Neural progenitor cell (in vitro differentiated cells): ENCODE results near the gene FASTKD2. TPM values are rescaled to one million over a fixed set of nuclear protein-coding genes. Genes with fewer than 3 reads are reported as not detected.

Experiments used
- DNase-seq: peaks from one replicate; pipeline ENCODE4 v3.0.0-alpha.2; 2016; ENCODE audit warnings: low spot score
- H2AFZ ChIP-seq: fragments of 200-600 bp; sonication (generic); replicated peaks from 2 replicates; pipeline ENCODE4 v1.6.1; 2016; ENCODE audit warnings: antibody characterized with exemption
- H3F3A ChIP-seq: fragments of 200-600 bp; sonication (generic); 2 replicates; pipeline ENCODE4 v1.6.1; 2016; ENCODE audit warnings: antibody characterized with exemption, low read depth
- H3K27ac ChIP-seq: fragments of 200-600 bp; sonication (generic); 2 replicates; pipeline ENCODE4 v1.5.1; 2016; ENCODE audit warnings: mild to moderate bottlenecking
- H3K27me3 ChIP-seq: fragments of 200-600 bp; sonication (generic); 2 replicates; pipeline ENCODE4 v1.6.1; 2016; ENCODE audit warnings: mild to moderate bottlenecking, moderate library complexity
- H3K36me3 ChIP-seq: fragments of 200-600 bp; sonication (generic); 2 replicates; pipeline ENCODE4 v1.5.1; 2016
- H3K4me1 ChIP-seq: fragments of 200-600 bp; sonication (generic); 2 replicates; pipeline ENCODE4 v1.6.1; 2016; ENCODE audit warnings: mixed run types
- H3K4me2 ChIP-seq: fragments of 200-600 bp; sonication (generic); 2 replicates; pipeline ENCODE4 v1.6.1; 2016
- H3K4me3 ChIP-seq: fragments of 200-600 bp; sonication (generic); 2 replicates; pipeline ENCODE4 v1.5.1; 2016
- H3K79me2 ChIP-seq: fragments of 200-600 bp; sonication (generic); 2 replicates; pipeline ENCODE4 v1.6.1; 2016; ENCODE audit warnings: low read depth
- H3K9ac ChIP-seq: fragments of 200-600 bp; sonication (generic); 2 replicates; pipeline ENCODE4 v1.6.1; 2016
- H3K9me3 ChIP-seq: fragments of 200-600 bp; sonication (generic); 2 replicates; pipeline ENCODE4 v1.5.1; 2016; ENCODE audit warnings: low read depth
- H4K20me1 ChIP-seq: fragments of 200-600 bp; sonication (generic); 2 replicates; pipeline ENCODE4 v1.6.1; 2016; ENCODE audit warnings: low read depth
- H3K27ac Mint-ChIP-seq: 3 replicates; pipeline ENCODE4 v1.8.0; 2021; ENCODE audit warnings: mixed read lengths
- H3K27me3 Mint-ChIP-seq: 2 replicates; pipeline ENCODE4 v1.8.0; 2022; ENCODE audit warnings: low read depth, mild to moderate bottlenecking, inconsistent platforms, moderate library complexity, mixed read lengths; ENCODE audit not compliant: insufficient read depth
- H3K36me3 Mint-ChIP-seq: 3 replicates; pipeline ENCODE4 v1.8.0; 2021; ENCODE audit warnings: mixed read lengths
- H3K4me1 Mint-ChIP-seq: 3 replicates; pipeline ENCODE4 v1.8.0; 2021; ENCODE audit warnings: mixed read lengths
- H3K4me3 Mint-ChIP-seq: 3 replicates; pipeline ENCODE4 v1.8.0; 2021; ENCODE audit warnings: mild to moderate bottlenecking, moderate library complexity, mixed read lengths
- H3K9me3 Mint-ChIP-seq: 3 replicates; pipeline ENCODE4 v1.8.0; 2020; ENCODE audit warnings: mixed read lengths
- EZH2 ChIP-seq: fragments of 200-600 bp; sonication (generic); IDR thresholded peaks from 2 replicates; pipeline ENCODE4 v1.6.1; 2017; ENCODE audit warnings: antibody characterized with exemption, mild to moderate bottlenecking, moderate library complexity
- EZH2phosphoT487 ChIP-seq: fragments of 200-600 bp; sonication (generic); IDR thresholded peaks from 2 replicates; pipeline ENCODE4 v1.6.1; 2017; ENCODE audit warnings: antibody characterized with exemption
- total RNA-seq: library from RNA; depleted of rRNA; stranded (reverse); fragments of >200 nt; gene quantifications from 2 replicates; pipeline ENCODE4 v1.2.3, GENCODE V29; 2015; ENCODE audit warnings: low replicate concordance
- TF ChIP-seq, protein P1 (sequence below): fragments of 200-600 bp; sonication (generic); IDR thresholded peaks from 2 replicates; pipeline ENCODE4 v1.5.1; 2017; ENCODE audit warnings: antibody characterized with exemption, mild to moderate bottlenecking

The FASTKD2 gene
- total RNA-seq, 1 donor from 2014 or later = 39.0 TPM

GRCh38 chr2:206728277-206729199, 36.9 kb upstream of the FASTKD2 start:
- no peak overlapping the region for H3K27ac Mint-ChIP-seq
- H2AFZ ChIP-seq = no peak overlapping the region
- no peaks in the 10 kb centered on the region for H3K79me2 ChIP-seq
- no peak overlapping the region for H3K9ac ChIP-seq
- DNase-seq = no peak
- no peak overlapping the region for H3K27ac ChIP-seq
- no peaks in the 10 kb centered on the region for H3K4me1 Mint-ChIP-seq
- H3K4me3 Mint-ChIP-seq = no peak overlapping the region
- H3K9me3 Mint-ChIP-seq = peaks cover 3% of the 10 kb centered on the region
- H3K36me3 ChIP-seq = no peaks in the 10 kb centered on the region
- no peak overlapping the region for H3K4me2 ChIP-seq
- no peaks in the 10 kb centered on the region for H3K27me3 ChIP-seq
- no peaks in the 10 kb centered on the region for H3K27me3 Mint-ChIP-seq
- no peaks in the 10 kb centered on the region for H3K9me3 ChIP-seq
- no peak for TF ChIP-seq EZH2phosphoT487
- TF ChIP-seq, protein P1, sequence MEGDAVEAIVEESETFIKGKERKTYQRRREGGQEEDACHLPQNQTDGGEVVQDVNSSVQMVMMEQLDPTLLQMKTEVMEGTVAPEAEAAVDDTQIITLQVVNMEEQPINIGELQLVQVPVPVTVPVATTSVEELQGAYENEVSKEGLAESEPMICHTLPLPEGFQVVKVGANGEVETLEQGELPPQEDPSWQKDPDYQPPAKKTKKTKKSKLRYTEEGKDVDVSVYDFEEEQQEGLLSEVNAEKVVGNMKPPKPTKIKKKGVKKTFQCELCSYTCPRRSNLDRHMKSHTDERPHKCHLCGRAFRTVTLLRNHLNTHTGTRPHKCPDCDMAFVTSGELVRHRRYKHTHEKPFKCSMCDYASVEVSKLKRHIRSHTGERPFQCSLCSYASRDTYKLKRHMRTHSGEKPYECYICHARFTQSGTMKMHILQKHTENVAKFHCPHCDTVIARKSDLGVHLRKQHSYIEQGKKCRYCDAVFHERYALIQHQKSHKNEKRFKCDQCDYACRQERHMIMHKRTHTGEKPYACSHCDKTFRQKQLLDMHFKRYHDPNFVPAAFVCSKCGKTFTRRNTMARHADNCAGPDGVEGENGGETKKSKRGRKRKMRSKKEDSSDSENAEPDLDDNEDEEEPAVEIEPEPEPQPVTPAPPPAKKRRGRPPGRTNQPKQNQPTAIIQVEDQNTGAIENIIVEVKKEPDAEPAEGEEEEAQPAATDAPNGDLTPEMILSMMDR = no peak
- TF ChIP-seq EZH2 = no peak
- no peaks in the 10 kb centered on the region for H3K4me1 ChIP-seq
- H3K4me3 ChIP-seq = no peak overlapping the region
- H3F3A ChIP-seq = no peaks in the 10 kb centered on the region
- no peaks in the 10 kb centered on the region for H3K36me3 Mint-ChIP-seq
- H4K20me1 ChIP-seq = no peaks in the 10 kb centered on the region

- Histone ChIP-seq H3K4me1 (no peaks in the 10 kb centered on the region), H3K9ac (no peak overlapping the region), H3K79me2 (no peaks in the 10 kb centered on the region), H3K27ac (no peak overlapping the region), H3F3A (no peaks in the 10 kb centered on the region), H3K9me3 (no peaks in the 10 kb centered on the region), H3K27me3 (no peaks in the 10 kb centered on the region), H3K4me3 (no peak overlapping the region), H3K4me2 (no peak overlapping the region), H2AFZ (no peak overlapping the region), H3K36me3 (no peaks in the 10 kb centered on the region), H4K20me1 (no peaks in the 10 kb centered on the region)
- TF ChIP-seq EZH2 (no peak), EZH2phosphoT487 (no peak)
- TF ChIP-seq, protein P1 = no peak
- no peaks in the 10 kb centered on the region for H3K4me1 Mint-ChIP-seq
- H3K9me3 Mint-ChIP-seq = peaks cover 3% of the 10 kb centered on the region
- H3K27me3 Mint-ChIP-seq = peaks cover 2% of the 10 kb centered on the region
- no peak overlapping the region for H3K27ac Mint-ChIP-seq
- DNase-seq = no peak
- H3K36me3 Mint-ChIP-seq = no peaks in the 10 kb centered on the region
- no peak overlapping the region for H3K4me3 Mint-ChIP-seq
Measured at GRCh38 chr2:206733341-206733740, 32.1 kb upstream of the FASTKD2 start.

GRCh38 chr2:206736935-206737334, 28.5 kb upstream of the FASTKD2 start:
- TF ChIP-seq EZH2phosphoT487 = no peak
- Mint-ChIP-seq H3K27ac (no peak overlapping the region), H3K4me1 (no peaks in the 10 kb centered on the region), H3K27me3 (peaks cover 2% of the 10 kb centered on the region), H3K9me3 (no peaks in the 10 kb centered on the region), H3K4me3 (no peak overlapping the region), H3K36me3 (no peaks in the 10 kb centered on the region)
- no peaks in the 10 kb centered on the region for H3K36me3 ChIP-seq
- H3K4me1 ChIP-seq = no peaks in the 10 kb centered on the region
- H3K9me3 ChIP-seq = no peaks in the 10 kb centered on the region
- no peaks in the 10 kb centered on the region for H3F3A ChIP-seq
- no peak overlapping the region for H3K4me3 ChIP-seq
- H3K27ac ChIP-seq = no peak overlapping the region
- DNase-seq = no peak
- no peak overlapping the region for H3K9ac ChIP-seq
- H2AFZ ChIP-seq = no peak overlapping the region
- no peaks in the 10 kb centered on the region for H3K27me3 ChIP-seq
- no peaks in the 10 kb centered on the region for H4K20me1 ChIP-seq
- no peaks in the 10 kb centered on the region for H3K79me2 ChIP-seq
- H3K4me2 ChIP-seq = no peak overlapping the region

- H3K4me1 ChIP-seq = no peaks in the 10 kb centered on the region
- no peak overlapping the region for H2AFZ ChIP-seq
- Mint-ChIP-seq H3K36me3 (no peaks in the 10 kb centered on the region), H3K27me3 (peaks cover 2% of the 10 kb centered on the region), H3K4me3 (no peak overlapping the region), H3K9me3 (no peaks in the 10 kb centered on the region), H3K4me1 (no peaks in the 10 kb centered on the region), H3K27ac (no peak overlapping the region)
- H3K4me3 ChIP-seq = no peak overlapping the region
- TF ChIP-seq, protein P1 = no peak
- no peak for TF ChIP-seq EZH2
- no peak for DNase-seq
- H3K27ac ChIP-seq = no peak overlapping the region
- no peaks in the 10 kb centered on the region for H3F3A ChIP-seq
- H3K9ac ChIP-seq = no peak overlapping the region
- no peaks in the 10 kb centered on the region for H3K79me2 ChIP-seq
- H3K36me3 ChIP-seq = no peaks in the 10 kb centered on the region
- no peaks in the 10 kb centered on the region for H4K20me1 ChIP-seq
- H3K9me3 ChIP-seq = no peaks in the 10 kb centered on the region
- no peaks in the 10 kb centered on the region for H3K27me3 ChIP-seq
- no peak overlapping the region for H3K4me2 ChIP-seq
Measured at GRCh38 chr2:206739271-206739670, 26.1 kb upstream of the FASTKD2 start.
